Mesendoderm (in vitro differentiated cells): ENCODE results near the gene SNX30.

Experiments
- DNase-seq: peaks from one replicate; pipeline ENCODE4 v3.0.0; 2013
- H2AK5ac ChIP-seq: 2 replicates; pipeline ENCODE4 v1.6.1; 2013; ENCODE audit warnings: low read length, inconsistent platforms
- H2BK120ac ChIP-seq: 2 replicates; pipeline ENCODE4 v1.6.1; 2013; ENCODE audit warnings: low read depth, mild to moderate bottlenecking, low read length, moderate library complexity, mixed read lengths
- H2BK15ac ChIP-seq: replicated peaks from 2 replicates; pipeline ENCODE4 v1.6.1; 2013; ENCODE audit warnings: low read depth, mild to moderate bottlenecking, moderate library complexity
- H2BK5ac ChIP-seq: 2 replicates; pipeline ENCODE4 v1.6.1; 2013; ENCODE audit warnings: low read length, inconsistent platforms
- H3K18ac ChIP-seq: 2 replicates; pipeline ENCODE4 v1.6.1; 2013; ENCODE audit warnings: mild to moderate bottlenecking, low read length, mixed read lengths
- H3K23ac ChIP-seq: one replicate; pipeline ENCODE4 v1.6.1; 2013; ENCODE audit warnings: low read length
- H3K27ac ChIP-seq: 2 replicates; pipeline ENCODE4 v1.5.1; 2013; ENCODE audit warnings: low read depth, mild to moderate bottlenecking, inconsistent platforms, low read length, moderate library complexity
- H3K27me3 ChIP-seq: 2 replicates; pipeline ENCODE4 v1.6.1; 2013; ENCODE audit warnings: low read length, control low read depth, mild to moderate bottlenecking, inconsistent platforms; ENCODE audit not compliant: insufficient read depth, poor library complexity
- H3K36me3 ChIP-seq: 2 replicates; pipeline ENCODE4 v1.6.1; 2013; ENCODE audit warnings: low read length, inconsistent platforms; ENCODE audit not compliant: control insufficient read depth, insufficient read depth
- H3K4ac ChIP-seq: one replicate; pipeline ENCODE4 v1.6.1; 2013; ENCODE audit warnings: low read depth, mild to moderate bottlenecking, low read length, moderate library complexity
- H3K4me1 ChIP-seq: 2 replicates; pipeline ENCODE4 v1.6.1; 2013; ENCODE audit warnings: low read depth, low read length, inconsistent platforms; ENCODE audit not compliant: control insufficient read depth
- H3K4me2 ChIP-seq: 2 replicates; pipeline ENCODE4 v1.6.1; 2013; ENCODE audit warnings: low read length
- H3K4me3 ChIP-seq: 2 replicates; pipeline ENCODE4 v1.5.1; 2013; ENCODE audit warnings: mild to moderate bottlenecking, low read length
- H3K56ac ChIP-seq: one replicate; pipeline ENCODE4 v1.6.1; 2013; ENCODE audit warnings: low read length
- H3K79me1 ChIP-seq: 2 replicates; pipeline ENCODE4 v1.6.1; 2013; ENCODE audit warnings: low read length, inconsistent platforms
- H3K79me2 ChIP-seq: 2 replicates; pipeline ENCODE4 v1.6.1; 2013; ENCODE audit warnings: mild to moderate bottlenecking, low read length; ENCODE audit not compliant: control insufficient read depth, insufficient read depth
- H3K9ac ChIP-seq: 2 replicates; pipeline ENCODE4 v1.6.1; 2013; ENCODE audit warnings: low read length, inconsistent platforms
- H4K5ac ChIP-seq: one replicate; pipeline ENCODE4 v1.6.1; 2013; ENCODE audit warnings: low read length
- H4K8ac ChIP-seq: one replicate; pipeline ENCODE4 v1.6.1; 2013; ENCODE audit warnings: low read depth, mild to moderate bottlenecking, control low read depth, low read length, moderate library complexity
- WGBS: extraction: QIAGEN DNeasy Blood & Tissue Kit; methylation state at CpG from one replicate; pipeline ENCODE4 v1.1.7; 2013; ENCODE audit warnings: low lambda C conversion rate, missing lambda C conversion rate; ENCODE audit not compliant: insufficient coverage; ENCODE audit errors: extremely low coverage; 5-methylcytosine and 5-hydroxymethylcytosine counted together

The SNX30 gene

GRCh38 chr9:112864982-112865381 lies 114.4 kb downstream of the SNX30 start:
- no peaks in the 10 kb centered on the region for H3K27me3 ChIP-seq
- no peaks in the 10 kb centered on the region for H3K79me1 ChIP-seq
- no peak overlapping the region for H4K5ac ChIP-seq
- no peak overlapping the region for H3K9ac ChIP-seq
- no peak overlapping the region for H2BK120ac ChIP-seq
- DNase-seq = no peak
- no peak overlapping the region for H3K56ac ChIP-seq
- H3K4me1 ChIP-seq = no peaks in the 10 kb centered on the region
- H2BK5ac ChIP-seq = no peak overlapping the region
- no peak overlapping the region for H4K8ac ChIP-seq
- no peak overlapping the region for H3K18ac ChIP-seq
- no peak overlapping the region for H3K4me3 ChIP-seq
- no peak overlapping the region for H2BK15ac ChIP-seq
- H2AK5ac ChIP-seq = no peak overlapping the region
- no CpG with 5 or more reads among the region's 7 CpGs for WGBS
- H3K4me2 ChIP-seq = no peak overlapping the region
- H3K36me3 ChIP-seq = no peaks in the 10 kb centered on the region
- no peak overlapping the region for H3K27ac ChIP-seq
- no peak overlapping the region for H3K23ac ChIP-seq
- no peaks in the 10 kb centered on the region for H3K79me2 ChIP-seq
- H3K4ac ChIP-seq = no peak overlapping the region

- Histone ChIP-seq H3K79me2 (no peaks in the 10 kb centered on the region), H3K4me1 (no peaks in the 10 kb centered on the region), H4K5ac (no peak overlapping the region), H2BK15ac (no peak overlapping the region), H3K4me2 (no peak overlapping the region), H3K27me3 (no peaks in the 10 kb centered on the region), H3K4ac (no peak overlapping the region), H3K9ac (no peak overlapping the region), H3K27ac (no peak overlapping the region), H3K36me3 (no peaks in the 10 kb centered on the region), H3K4me3 (no peak overlapping the region), H3K79me1 (no peaks in the 10 kb centered on the region), H3K18ac (no peak overlapping the region), H2BK120ac (no peak overlapping the region), H4K8ac (no peak overlapping the region), H3K23ac (no peak overlapping the region), H2AK5ac (no peak overlapping the region), H3K56ac (no peak overlapping the region), H2BK5ac (no peak overlapping the region)
- WGBS = no CpG with 5 or more reads among the region's 1 CpG
- peak; percentile 95 for DNase-seq
Measured at GRCh38 chr9:112866662-112867274, 116.2 kb downstream of the SNX30 start.

GRCh38 chr9:112867275-112867991 lies 116.9 kb downstream of the SNX30 start:
- no peaks in the 10 kb centered on the region for H3K79me2 ChIP-seq
- H3K9ac ChIP-seq = no peak overlapping the region
- H3K4me2 ChIP-seq = no peak overlapping the region
- no peak overlapping the region for H2BK15ac ChIP-seq
- H3K79me1 ChIP-seq = no peaks in the 10 kb centered on the region
- no CpG with 5 or more reads among the region's 3 CpGs for whole genome bisulfite sequencing
- peak; percentile 95 for DNase-seq
- H2BK120ac ChIP-seq = no peak overlapping the region
- no peaks in the 10 kb centered on the region for H3K36me3 ChIP-seq
- no peaks in the 10 kb centered on the region for H3K27me3 ChIP-seq
- no peak overlapping the region for H4K5ac ChIP-seq
- no peak overlapping the region for H3K23ac ChIP-seq
- no peaks in the 10 kb centered on the region for H3K4me1 ChIP-seq
- H3K18ac ChIP-seq = no peak overlapping the region
- H2AK5ac ChIP-seq = no peak overlapping the region
- no peak overlapping the region for H3K56ac ChIP-seq
- no peak overlapping the region for H3K4me3 ChIP-seq
- H2BK5ac ChIP-seq = no peak overlapping the region
- no peak overlapping the region for H3K27ac ChIP-seq
- H3K4ac ChIP-seq = no peak overlapping the region
- no peak overlapping the region for H4K8ac ChIP-seq

GRCh38 chr9:112868461-112868860 lies 117.9 kb downstream of the SNX30 start:
- H4K8ac ChIP-seq = no peak overlapping the region
- H2BK120ac ChIP-seq = no peak overlapping the region
- no peaks in the 10 kb centered on the region for H3K27me3 ChIP-seq
- H4K5ac ChIP-seq = no peak overlapping the region
- no peaks in the 10 kb centered on the region for H3K4me1 ChIP-seq
- no peak overlapping the region for H3K18ac ChIP-seq
- no peak overlapping the region for H3K56ac ChIP-seq
- H2BK15ac ChIP-seq = no peak overlapping the region
- no peaks in the 10 kb centered on the region for H3K79me2 ChIP-seq
- H3K27ac ChIP-seq = no peak overlapping the region
- no peaks in the 10 kb centered on the region for H3K79me1 ChIP-seq
- H3K36me3 ChIP-seq = no peaks in the 10 kb centered on the region
- H3K4me2 ChIP-seq = no peak overlapping the region
- H2AK5ac ChIP-seq = no peak overlapping the region
- no peak overlapping the region for H2BK5ac ChIP-seq
- no peak overlapping the region for H3K4ac ChIP-seq
- H3K4me3 ChIP-seq = no peak overlapping the region
- H3K9ac ChIP-seq = no peak overlapping the region
- H3K23ac ChIP-seq = no peak overlapping the region
- no CpG with 5 or more reads among the region's 10 CpGs for WGBS
- no peak for DNase-seq

- no peak overlapping the region for H3K23ac ChIP-seq
- H3K4me1 ChIP-seq = peaks cover under 1% of the 10 kb centered on the region
- no peaks in the 10 kb centered on the region for H3K27me3 ChIP-seq
- no peak overlapping the region for H3K18ac ChIP-seq
- no peaks in the 10 kb centered on the region for H3K79me2 ChIP-seq
- no peak overlapping the region for H3K4me2 ChIP-seq
- H4K5ac ChIP-seq = no peak overlapping the region
- no peak overlapping the region for H2BK15ac ChIP-seq
- no peaks in the 10 kb centered on the region for H3K79me1 ChIP-seq
- no peak overlapping the region for H3K4ac ChIP-seq
- no peak overlapping the region for H3K4me3 ChIP-seq
- no peaks in the 10 kb centered on the region for H3K36me3 ChIP-seq
- H2BK5ac ChIP-seq = no peak overlapping the region
- H2AK5ac ChIP-seq = no peak overlapping the region
- no peak overlapping the region for H3K27ac ChIP-seq
- no peak overlapping the region for H3K9ac ChIP-seq
- no CpG with 5 or more reads among the region's 8 CpGs for WGBS
- no peak for DNase-seq
- H4K8ac ChIP-seq = no peak overlapping the region
- H3K56ac ChIP-seq = no peak overlapping the region
- H2BK120ac ChIP-seq = no peak overlapping the region
Measured at GRCh38 chr9:112869041-112869529, 118.5 kb downstream of the SNX30 start.
